IMR-90 (cell line): ENCODE measurements around the gene BRD4. TPM values are rescaled to one million over a fixed set of nuclear protein-coding genes. Genes with fewer than 3 reads are reported as not detected.

Source experiments
- ATAC-seq: fragments of 200-7000 bp; cut with Tn5 transposase; 2 replicates; pipeline ENCODE4 v1.9.1; 2020; ENCODE audit warnings: low read depth, mild to moderate bottlenecking, moderate library complexity
- BruUV-seq: library from RNA; stranded (reverse); fragments of 400-500 nt; replicated peaks from 2 replicates; lab custom pipeline; 2021; lab: Mats Ljungman, UMichigan
- CTCF ChIA-PET: fragments of 300-600 bp; formaldehyde crosslinking; extraction: SDS; loops from one replicate; lab custom pipeline; 2021; ENCODE audit warnings: antibody characterized with exemption; lab: Yijun Ruan, JAX
- POLR2A ChIA-PET: fragments of 300-600 bp; sonication (Branson Sonifier 250); formaldehyde crosslinking; loops from one replicate; lab custom pipeline; 2022; ENCODE audit warnings: antibody characterized with exemption; ENCODE audit not compliant: unreplicated experiment; lab: Charles Lee
- DNase-seq: peaks from one replicate; pipeline ENCODE4 v3.0.0; 2013
- H2AFZ ChIP-seq: replicated peaks from 2 replicates; pipeline ENCODE3; 2013; ENCODE audit warnings: low read length, mild to moderate bottlenecking; ENCODE audit not compliant: poor library complexity
- H2AK5ac ChIP-seq: 2 replicates; pipeline ENCODE4 v1.6.1; 2013; ENCODE audit warnings: low read depth, low read length, inconsistent platforms
- H2AK9ac ChIP-seq: replicated peaks from 2 replicates; pipeline ENCODE3; 2013; ENCODE audit warnings: mild to moderate bottlenecking, low read depth, low read length, moderate library complexity; ENCODE audit not compliant: poor library complexity
- H2BK120ac ChIP-seq: 2 replicates; pipeline ENCODE4 v1.6.1; 2013; ENCODE audit warnings: low read depth, low read length, inconsistent platforms
- H2BK15ac ChIP-seq: 3 replicates; pipeline ENCODE4 v1.6.1; 2013; ENCODE audit warnings: low read depth, low read length, inconsistent platforms
- H2BK20ac ChIP-seq: 2 replicates; pipeline ENCODE4 v1.6.1; 2013; ENCODE audit warnings: low read depth, mild to moderate bottlenecking, inconsistent platforms, low read length, moderate library complexity
- H2BK5ac ChIP-seq: 2 replicates; pipeline ENCODE4 v1.6.1; 2013; ENCODE audit warnings: mild to moderate bottlenecking, low read depth, low read length, inconsistent platforms; ENCODE audit not compliant: poor library complexity, severe bottlenecking
- H3K14ac ChIP-seq: replicated peaks from 2 replicates; pipeline ENCODE4 v1.6.1; 2013; ENCODE audit warnings: low read depth, low read length, inconsistent platforms
- H3K18ac ChIP-seq: 2 replicates; pipeline ENCODE4 v1.6.1; 2013; ENCODE audit warnings: low read depth, low read length, control low read depth
- H3K23ac ChIP-seq: 2 replicates; pipeline ENCODE4 v1.6.1; 2013; ENCODE audit warnings: low read depth, low read length, inconsistent platforms
- H3K27ac ChIP-seq: 2 replicates; pipeline ENCODE4 v1.5.1; 2013; ENCODE audit warnings: mild to moderate bottlenecking, control low read depth, low read length; ENCODE audit not compliant: insufficient read depth
- H3K27me3 ChIP-seq: 2 replicates; pipeline ENCODE4 v1.6.1; 2013; ENCODE audit warnings: low read length; ENCODE audit not compliant: control insufficient read depth, insufficient read depth
- H3K36me3 ChIP-seq: 2 replicates; pipeline ENCODE4 v1.6.1; 2013; ENCODE audit warnings: low read length, mixed read lengths; ENCODE audit not compliant: control insufficient read depth, insufficient read depth
- H3K4ac ChIP-seq: 2 replicates; pipeline ENCODE4 v1.6.1; 2013; ENCODE audit warnings: low read depth, low read length, inconsistent platforms
- H3K4me1 ChIP-seq: 2 replicates; pipeline ENCODE4 v1.6.1; 2013; ENCODE audit warnings: low read length, mixed read lengths; ENCODE audit not compliant: control insufficient read depth, insufficient read depth
- H3K4me2 ChIP-seq: 2 replicates; pipeline ENCODE4 v1.6.1; 2013; ENCODE audit warnings: low read depth, mild to moderate bottlenecking, control low read depth, low read length, moderate library complexity
- H3K4me3 ChIP-seq: 2 replicates; pipeline ENCODE4 v1.5.1; 2013; ENCODE audit warnings: low read depth, mild to moderate bottlenecking, control low read depth, low read length, moderate library complexity; ENCODE audit not compliant: insufficient read depth
- H3K56ac ChIP-seq: 2 replicates; pipeline ENCODE4 v1.6.1; 2013; ENCODE audit warnings: low read length, inconsistent platforms; ENCODE audit not compliant: insufficient read depth; ENCODE audit errors: extremely low read depth
- H3K79me1 ChIP-seq, 2 experiments: 2 replicates each; pipeline ENCODE4 v1.6.1; 2013; ENCODE audit warnings: low read length in 2 of 2, inconsistent platforms in 1 of 2, low read depth in 1 of 2
- H3K9ac ChIP-seq: 2 replicates; pipeline ENCODE4 v1.6.1; 2013; ENCODE audit warnings: low read depth, low read length, control low read depth
- H3K9me1 ChIP-seq: 2 replicates; pipeline ENCODE4 v1.6.1; 2013; ENCODE audit warnings: low read length, inconsistent platforms; ENCODE audit not compliant: insufficient read depth
- H3K9me3 ChIP-seq: 2 replicates; pipeline ENCODE4 v1.6.1; 2013; ENCODE audit warnings: low read length; ENCODE audit not compliant: control insufficient read depth, insufficient read depth
- H4K20me1 ChIP-seq: 2 replicates; pipeline ENCODE4 v1.6.1; 2013; ENCODE audit warnings: low read length, inconsistent platforms; ENCODE audit not compliant: insufficient read depth
- H4K5ac ChIP-seq: 2 replicates; pipeline ENCODE4 v1.6.1; 2013; ENCODE audit warnings: mild to moderate bottlenecking, low read depth, low read length, control low read depth
- H4K8ac ChIP-seq, 2 experiments: 2 replicates each; pipeline ENCODE4 v1.6.1; 2013; ENCODE audit warnings: low read depth in 2 of 2, low read length in 2 of 2, control low read depth in 1 of 2, inconsistent platforms in 1 of 2
- H4K91ac ChIP-seq: 2 replicates; pipeline ENCODE4 v1.6.1; 2013; ENCODE audit warnings: low read depth, low read length, inconsistent platforms; ENCODE audit not compliant: insufficient read depth
- BHLHE40 ChIP-seq: fragments of 150-350 bp; IDR thresholded peaks from 2 replicates; pipeline ENCODE4 v1.6.1; 2016; ENCODE audit warnings: mild to moderate bottlenecking, low read depth, low read length
- CEBPB ChIP-seq: IDR thresholded peaks from 2 replicates; pipeline ENCODE4 v1.6.1; 2012; ENCODE audit warnings: low read depth, low read length, improper control_type of control experiment
- FOS ChIP-seq: fragments of 150-350 bp; IDR thresholded peaks from 2 replicates; pipeline ENCODE4 v1.6.1; 2016; ENCODE audit warnings: low read depth, low read length
- MAFK ChIP-seq: IDR thresholded peaks from 2 replicates; pipeline ENCODE4 v1.6.1; 2012; ENCODE audit warnings: low read depth, low read length, improper control_type of control experiment
- RFX5 ChIP-seq: IDR thresholded peaks from 2 replicates; pipeline ENCODE4 v1.8.0; 2012; ENCODE audit warnings: low read depth, mild to moderate bottlenecking, low read length, moderate library complexity
- SMC3 ChIP-seq: fragments of 150-350 bp; IDR thresholded peaks from 2 replicates; pipeline ENCODE4 v1.6.1; 2016; ENCODE audit warnings: low read depth, mild to moderate bottlenecking, antibody characterized with exemption, low read length, moderate library complexity
- WGBS, 2 experiments: methylation state at CpG; one replicate each; pipeline versions ENCODE4 v1.1.5 to v1.1.7; 2013; ENCODE audit warnings: missing lambda C conversion rate in 2 of 2; ENCODE audit not compliant: insufficient read length in 1 of 2; ENCODE audit errors: extremely low coverage in 2 of 2; 5-methylcytosine and 5-hydroxymethylcytosine counted together
- dilution Hi-C: fragments of 300-500 bp; cut with HindIII; formaldehyde crosslinking; loops from one replicate; pipeline ENCODE4 v1.14.3; 2018; ENCODE audit warnings: low sequenced_read_pairs; ENCODE audit not compliant: unreplicated experiment
- in situ Hi-C: fragments of 300-500 bp; cut with MboI; formaldehyde crosslinking; loops from 3 replicates; pipeline ENCODE4 v1.14.3; 2019; ENCODE audit warnings: low sequenced_read_pairs, inconsistent platforms, mixed read lengths
- intact Hi-C: fragments of 100-400 bp; cut with micrococcal nuclease; formaldehyde crosslinking; loops from 2 replicates; pipeline ENCODE4 v1.10.0; 2022
- polyA plus RNA-seq, 3 experiments: library from polyadenylated mRNA; depleted of rRNA; stranded (reverse); fragments of >200 nt; gene quantifications; 2 replicates each; pipeline ENCODE4 v1.2.3, GENCODE V29; 2012; ENCODE audit warnings: low replicate concordance in 1 of 3
- total RNA-seq: library from RNA; depleted of rRNA; stranded (reverse); fragments of >200 nt; gene quantifications from 2 replicates; pipeline ENCODE4 v1.2.3, GENCODE V29; 2012

Gene BRD4
- total and polyA plus RNA-seq, 2 of the 4 experiments (the other 2 are of a cell fraction), result 7.0 to 21.1 TPM

- in situ Hi-C loops, result no loop called here
Observed at GRCh38 chr19:15371119-15371518, 38.8 kb upstream of the BRD4 start.

More at GRCh38 chr19:15371119-15371518, 38.8 kb upstream of the BRD4 start:
- no peak for DNase-seq
- H2AFZ ChIP-seq, result no peak overlapping the region
- no peak overlapping the region for H3K9ac ChIP-seq
- H2BK5ac ChIP-seq, result no peak overlapping the region
- no peak overlapping the region for H4K5ac ChIP-seq
- H2BK20ac ChIP-seq, result no peak overlapping the region
- H4K91ac ChIP-seq, result no peak overlapping the region
- H3K27me3 ChIP-seq, result no peaks in the 10 kb centered on the region
- H3K27ac ChIP-seq, result no peak overlapping the region
- no peak for ATAC-seq
- H3K4ac ChIP-seq, result no peak overlapping the region
- no peak overlapping the region for H2AK5ac ChIP-seq
- no peak overlapping the region for H3K18ac ChIP-seq
- H3K56ac ChIP-seq, result no peak overlapping the region
- TF ChIP-seq SMC3, result no peak
- TF ChIP-seq BHLHE40, result no peak
- TF ChIP-seq MAFK, result no peak
- TF ChIP-seq FOS, result no peak
- TF ChIP-seq CEBPB, result no peak
- no peak for TF ChIP-seq RFX5
- dilution Hi-C loops (no loop called here), intact Hi-C loops (loop anchor here (10.0 kb wide), 1 partner anchor 266 kb away; the partner anchor contains the start of gene SYDE1)
- no peak overlapping the region for H2BK15ac ChIP-seq
- H3K9me3 ChIP-seq, result no peaks in the 10 kb centered on the region
- H3K4me1 ChIP-seq, result no peaks in the 10 kb centered on the region
- peaks cover 30% of the 10 kb centered on the region for H4K20me1 ChIP-seq
- H3K36me3 ChIP-seq, result peaks cover 63% of the 10 kb centered on the region
- H4K8ac ChIP-seq, result no peak overlapping the region
- no peak overlapping the region for H2BK120ac ChIP-seq
- ChIA-PET CTCF (interaction anchor here (0.9 kb wide), 1 partner anchor 48 kb away, joined by 3 read pairs; the partner anchor contains the start of gene AKAP8L), POLR2A (no interaction called here)
- no peaks in the 10 kb centered on the region; the same call in 1 of the 2 replicates for H3K9me1 ChIP-seq
- WGBS, 2 experiments, result no CpG with 5 or more reads among the region's 7 CpGs
- BruUV-seq, result no TSS peak
- H3K4me2 ChIP-seq, result no peak overlapping the region
- no peak overlapping the region for H2AK9ac ChIP-seq
- no peak overlapping the region for H3K23ac ChIP-seq
- H3K14ac ChIP-seq, result no peak overlapping the region
- no peak overlapping the region for H3K4me3 ChIP-seq
- peaks cover 12 to 63% of the 10 kb centered on the region in 2 experiments for H3K79me1 ChIP-seq
